Measurements from ENCODE around the gene CHCHD1.
"Not testable (repeated sequence)": the region's sequence is repeated elsewhere in the genome, so short reads cannot be mapped to it uniquely, and the experiment has no call there.

The CHCHD1 gene

DNA sequence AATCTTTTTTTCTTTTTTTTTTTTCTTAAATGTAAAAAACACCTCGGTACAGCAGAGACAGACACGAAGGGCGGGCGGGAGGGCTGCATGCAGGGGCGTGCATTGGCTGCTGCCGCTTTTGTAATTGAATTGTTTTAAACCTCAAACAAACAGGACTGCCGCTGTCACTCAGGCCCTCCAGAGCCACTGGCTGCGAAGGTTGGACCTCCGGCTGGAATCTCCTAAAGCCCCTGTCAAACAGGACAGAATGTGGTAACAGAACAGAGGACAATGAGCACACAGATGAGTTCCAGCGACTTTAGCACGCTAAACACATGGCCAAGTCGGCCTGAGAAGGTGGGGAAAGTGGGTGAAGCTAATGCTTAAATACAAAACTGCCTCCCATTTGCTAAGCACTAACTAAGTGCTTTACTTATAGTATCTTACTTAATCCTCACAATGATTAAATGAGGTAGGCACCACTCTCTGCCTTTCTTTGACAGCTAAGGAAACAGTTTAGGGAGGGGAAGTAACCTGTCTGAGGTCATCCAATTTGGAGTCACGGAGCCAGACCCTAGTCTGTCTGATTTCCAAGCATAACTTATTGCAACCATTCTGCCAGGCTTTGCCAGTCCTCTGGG is 32.5 kb downstream of the CHCHD1 start:
- no peak for DNase-seq

DNA sequence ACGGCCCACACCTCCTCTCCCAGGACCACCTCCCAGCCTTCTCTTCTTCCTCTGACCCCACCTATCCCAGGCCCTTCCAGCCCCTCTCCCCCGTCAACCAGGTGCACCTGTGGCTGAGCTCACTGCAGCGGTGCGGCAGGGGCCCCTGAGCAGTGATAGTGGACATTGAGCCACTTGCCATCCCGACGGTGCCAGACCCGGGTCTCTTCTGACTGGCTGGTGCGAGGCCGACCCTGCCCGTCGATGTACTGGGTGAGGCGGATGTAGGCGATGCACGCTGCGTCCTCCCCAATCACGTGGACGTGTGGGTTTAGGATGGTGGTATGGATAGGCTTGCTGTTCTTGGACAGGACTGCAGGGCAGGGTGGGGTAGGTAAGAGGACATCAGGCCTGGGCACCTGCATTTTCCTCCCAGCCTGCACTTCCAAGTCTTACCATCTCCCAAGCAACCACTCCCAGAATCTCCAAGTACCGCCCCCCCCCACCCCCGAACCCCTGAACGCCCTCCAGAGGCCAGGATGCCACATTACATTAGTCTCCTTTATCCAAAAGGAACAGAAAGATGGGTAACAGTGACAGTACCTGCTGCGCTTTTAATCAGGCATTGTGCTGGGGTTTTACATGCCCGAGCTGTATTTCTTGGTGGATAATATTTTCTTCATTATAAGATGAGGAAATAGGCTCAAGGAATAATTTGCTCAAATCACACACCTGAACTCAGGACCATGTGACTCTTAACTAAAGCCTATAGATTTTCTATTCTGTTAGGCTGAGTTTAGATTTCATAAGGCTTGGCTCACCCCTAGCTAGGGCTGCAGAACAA is 33.3 kb downstream of the CHCHD1 start:
- DNase-seq = no peak

DNA sequence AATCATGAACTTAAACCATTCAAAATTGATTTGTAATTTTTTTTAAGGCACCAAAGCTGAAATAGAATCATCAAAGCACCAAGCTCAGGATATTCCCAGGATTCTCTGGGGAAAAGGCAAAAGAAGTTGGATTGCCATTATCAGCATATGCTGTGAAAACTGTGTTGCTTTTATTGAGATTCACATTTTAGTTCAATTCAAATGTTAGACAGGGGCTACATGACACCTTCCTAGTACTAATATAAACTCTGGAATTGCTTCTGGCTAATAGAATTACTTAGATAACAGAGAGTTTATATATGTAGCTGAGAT is 33.8 kb downstream of the CHCHD1 start:
- no peak for DNase-seq

DNA sequence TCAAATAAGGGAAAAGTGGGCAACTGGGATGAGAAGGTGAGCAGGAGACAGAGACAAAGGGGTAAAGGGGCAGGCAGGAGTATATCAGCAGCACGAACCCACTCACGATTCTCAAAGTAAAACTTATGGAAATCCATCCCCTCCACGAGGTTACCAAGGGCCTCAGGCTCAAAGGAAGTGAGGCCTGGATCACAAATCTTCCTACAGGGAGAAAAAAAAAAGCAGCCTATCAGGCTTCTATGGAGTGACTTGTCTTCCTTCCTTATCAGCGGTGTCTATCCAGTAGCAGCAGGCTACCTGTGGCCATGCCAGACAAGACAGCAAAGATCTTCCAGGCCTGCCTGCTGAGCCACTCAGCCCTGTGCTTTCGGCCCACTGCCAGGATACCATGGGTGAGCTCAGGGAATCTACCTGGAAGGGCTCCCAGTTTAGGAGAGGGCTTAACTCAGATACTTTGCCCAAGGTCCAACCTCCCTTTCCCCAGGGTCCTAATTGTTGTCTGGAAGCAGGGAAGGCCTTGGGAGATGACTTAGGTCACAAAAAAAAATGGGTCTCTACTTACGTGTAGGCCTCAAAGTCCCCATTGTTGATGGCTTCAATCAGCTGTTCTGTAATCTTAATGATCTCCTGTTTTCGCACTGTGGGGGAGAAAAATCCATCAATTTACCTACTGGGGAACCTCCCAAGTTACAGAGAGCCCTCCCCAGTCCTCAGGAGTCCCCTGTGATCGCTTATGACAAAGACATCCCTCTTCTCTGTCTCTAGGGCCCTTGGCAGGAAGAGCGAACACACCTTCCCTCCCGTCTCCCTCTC is 35.3 kb downstream of the CHCHD1 start:
- DNase-seq = no peak

DNA sequence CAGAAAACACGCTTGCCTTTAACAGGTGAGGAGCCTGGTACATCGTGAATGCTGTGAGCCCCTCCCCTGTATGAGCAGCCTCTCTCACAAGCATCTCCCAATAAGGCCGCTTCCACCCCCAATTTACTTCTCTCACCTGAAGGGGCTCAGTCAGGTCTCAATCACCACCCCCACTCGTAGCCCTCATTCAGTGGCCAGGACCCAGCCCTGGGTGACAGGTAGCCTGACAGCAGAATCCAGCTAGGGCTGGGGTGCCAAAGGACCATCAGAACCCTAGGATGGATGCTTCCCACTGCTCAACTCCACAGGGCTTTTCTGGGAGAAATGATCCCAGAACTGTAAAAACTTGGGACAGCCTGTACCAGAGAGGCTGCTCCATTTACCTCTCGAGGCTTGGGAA is 36.0 kb downstream of the CHCHD1 start:
- DNase-seq = no peak

DNA sequence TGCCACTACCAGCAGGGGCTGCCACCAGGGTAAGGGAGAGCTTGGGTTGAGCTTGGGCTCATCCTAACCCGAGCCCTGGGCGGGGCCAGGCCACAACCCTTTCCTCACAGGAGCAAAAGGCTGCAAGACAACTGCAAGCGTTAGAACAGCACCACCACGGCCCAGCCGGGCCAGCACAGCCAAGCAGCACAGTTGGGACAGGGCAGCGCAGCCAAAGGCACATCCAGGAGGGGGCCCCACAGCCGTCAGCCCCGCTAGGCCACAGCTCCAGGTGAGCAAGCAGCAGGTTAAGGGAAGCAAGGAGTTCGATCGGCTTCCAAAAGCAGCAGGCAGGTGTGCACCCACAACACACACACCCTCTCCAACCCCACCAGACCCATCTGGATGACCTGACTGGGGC is 36.6 kb downstream of the CHCHD1 start:
- DNase-seq = no peak

DNA sequence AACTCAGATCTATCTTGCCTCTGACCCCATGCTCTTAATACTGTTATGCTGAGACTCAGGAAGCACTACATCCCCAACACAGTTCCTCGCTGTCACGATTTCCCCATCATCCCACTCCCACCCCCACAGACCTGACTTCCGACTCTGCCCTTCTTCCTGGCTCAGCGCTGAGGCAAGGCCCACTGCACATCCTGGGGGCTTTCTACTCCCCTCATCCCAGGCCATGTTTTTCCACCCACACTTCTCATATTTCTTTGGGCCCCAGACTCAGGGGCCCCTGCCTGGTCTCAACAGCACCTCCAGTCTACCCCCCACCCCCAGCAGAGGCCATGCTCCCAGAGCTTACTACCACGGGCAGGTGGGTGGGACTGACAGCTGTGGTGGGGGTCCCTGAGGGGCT is 37.2 kb downstream of the CHCHD1 start:
- no peak for DNase-seq

DNA sequence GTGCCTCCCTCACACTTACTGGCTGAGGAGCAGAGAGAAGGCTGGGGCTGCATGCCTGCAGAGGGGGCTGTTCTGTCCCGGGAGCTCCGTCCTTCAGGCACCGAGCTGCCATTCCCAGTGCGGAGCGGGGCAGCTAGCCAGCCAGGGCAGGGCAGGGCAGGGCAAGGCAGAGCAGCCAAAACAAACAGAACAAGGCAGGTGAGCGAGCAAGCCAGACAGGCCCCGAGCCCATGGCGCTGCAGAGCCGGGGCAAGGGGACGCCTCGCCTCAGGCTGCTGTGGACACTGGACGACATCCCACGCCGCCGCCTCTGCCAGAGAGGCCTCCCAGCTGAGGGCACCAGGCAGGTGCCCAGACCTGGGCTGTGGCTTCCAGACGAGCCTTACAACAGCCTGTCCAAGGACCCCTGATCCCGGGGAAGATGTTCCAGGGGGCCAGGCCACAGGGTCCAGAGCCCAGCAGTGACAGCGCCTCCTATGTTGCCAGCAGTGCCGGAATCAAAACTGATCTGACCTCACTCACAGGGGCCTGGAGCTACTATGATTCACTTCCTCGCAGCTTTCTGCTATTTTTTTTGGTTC is 37.8 kb downstream of the CHCHD1 start:
- no peak for DNase-seq

DNA sequence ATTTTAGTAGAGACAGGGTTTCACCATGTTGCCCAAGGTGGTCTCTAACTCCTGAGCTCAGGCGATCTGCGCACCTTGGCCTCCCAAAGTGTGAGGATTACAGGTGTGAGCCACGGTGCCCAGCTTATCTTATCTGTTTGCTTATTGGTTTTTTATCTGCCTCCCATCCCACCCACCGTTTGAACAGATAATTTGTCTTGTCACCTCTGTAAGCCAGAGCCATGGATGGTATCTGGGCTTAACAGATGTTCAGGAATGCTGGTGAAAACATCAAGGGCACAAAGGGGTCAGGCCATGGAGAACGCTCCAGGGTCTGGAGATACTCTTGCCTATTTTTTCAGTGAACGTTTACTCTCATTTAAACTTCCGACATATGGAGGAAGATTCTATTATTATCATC is 41.5 kb downstream of the CHCHD1 start:
- no peak for DNase-seq

DNA sequence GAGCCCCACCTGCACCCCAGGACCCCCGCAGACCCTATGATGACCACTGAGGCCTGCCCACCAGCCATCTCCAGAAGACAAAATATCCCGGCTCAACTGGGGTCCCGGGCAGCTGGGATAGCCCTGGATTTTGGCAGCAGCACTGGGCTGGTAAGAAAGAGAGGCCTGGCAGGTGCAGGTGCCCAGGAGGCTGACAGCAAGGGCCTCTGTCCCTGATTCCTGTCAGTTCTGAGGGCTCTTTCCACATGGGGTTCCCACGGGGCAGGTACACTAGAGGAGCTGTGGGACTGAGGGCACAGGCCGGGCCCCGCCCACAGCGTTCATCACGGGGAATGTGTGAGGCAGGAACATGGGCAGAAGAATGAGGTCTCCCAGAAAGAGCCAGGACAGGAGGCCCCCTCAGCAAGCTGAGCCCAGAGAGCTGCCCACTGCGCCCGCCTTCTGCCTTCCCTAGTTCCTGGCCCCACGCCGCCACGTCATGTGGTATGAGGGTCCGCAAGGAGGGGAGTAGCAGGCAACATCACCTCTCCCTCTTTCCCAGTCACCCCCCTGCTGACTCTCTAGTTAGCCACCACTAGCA is 42.4 kb downstream of the CHCHD1 start:
- no peak for DNase-seq

DNA sequence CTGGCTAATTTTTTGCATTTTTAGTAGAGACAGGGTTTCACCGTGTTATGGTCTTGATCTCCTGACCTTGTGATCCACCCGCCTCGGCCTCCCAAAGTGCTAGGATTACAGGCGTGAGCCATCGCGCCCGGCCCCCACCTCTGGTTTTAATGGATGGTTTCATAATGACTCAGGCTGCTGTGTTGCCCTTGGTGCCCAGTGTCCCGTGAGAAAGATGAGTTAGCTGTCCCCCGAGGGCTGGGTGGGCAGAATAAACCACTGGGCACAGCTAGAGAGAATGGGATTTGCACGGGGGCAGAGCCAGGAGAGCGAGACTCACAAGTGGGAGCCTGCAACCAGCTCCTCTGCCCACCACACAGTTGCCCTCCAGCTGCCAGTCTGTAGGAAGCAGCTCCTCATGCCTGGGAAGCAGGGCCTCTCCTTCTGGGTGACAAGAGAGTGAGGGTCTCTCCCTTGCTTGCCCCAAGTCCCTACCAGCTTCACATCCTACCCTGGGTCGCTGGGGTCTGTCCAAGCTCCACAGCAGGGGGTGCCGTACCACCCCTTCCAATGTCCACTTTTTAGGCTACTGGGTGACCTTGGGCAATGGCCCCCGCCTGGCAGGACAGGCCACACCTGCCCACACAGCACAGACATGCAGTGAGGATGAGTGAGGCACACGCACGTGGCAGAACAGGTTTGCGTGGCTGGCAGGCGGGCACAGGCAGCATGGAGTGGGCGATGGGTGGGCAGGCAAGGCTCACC is 45.7 kb downstream of the CHCHD1 start:
- DNase-seq = no peak

DNA sequence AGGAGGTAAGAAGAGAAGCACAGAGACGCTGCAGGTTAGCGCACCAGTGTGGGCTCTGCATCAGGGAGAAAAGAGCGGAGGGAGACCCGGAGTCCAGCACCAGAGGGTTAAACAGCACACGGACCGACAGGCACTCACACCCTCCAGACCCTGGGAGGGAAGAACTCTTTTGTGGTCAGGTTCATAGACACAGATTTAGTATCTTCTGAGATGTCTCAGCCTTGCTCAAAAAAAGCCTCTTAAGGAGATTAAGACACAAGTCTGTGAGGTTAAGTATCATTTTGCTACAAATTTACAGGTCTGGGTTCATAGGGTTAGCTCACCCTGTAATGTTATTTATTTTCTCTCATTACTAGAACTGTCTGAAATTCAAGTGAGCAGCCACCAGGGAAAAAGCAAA is 46.3 kb downstream of the CHCHD1 start:
- no peak for DNase-seq

DNA sequence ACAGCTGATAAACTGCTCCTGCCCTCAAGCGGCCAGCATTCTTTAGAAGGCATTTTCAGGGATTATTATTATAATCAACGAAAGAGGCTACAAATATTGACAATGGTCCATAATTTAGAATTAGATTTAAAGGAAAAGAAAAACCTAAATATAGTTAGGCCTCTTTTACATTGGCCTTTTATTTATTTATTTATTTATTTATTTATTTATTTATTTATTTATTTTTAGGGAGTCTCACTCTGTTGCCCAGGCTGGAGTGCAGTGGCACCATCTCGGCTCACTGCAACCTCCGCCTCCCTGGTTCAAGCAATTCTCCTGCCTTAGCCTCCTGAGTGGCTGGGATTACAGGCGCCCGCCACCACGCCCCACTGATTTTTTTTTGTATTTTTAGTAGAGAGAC is 47.2 kb downstream of the CHCHD1 start:
- not testable (repeated sequence) for DNase-seq

Measured in CD4-positive, alpha-beta T cell treated with Interleukin-15 for 1 hour (primary cell).